ENCODE results near the gene CCR5. TPM values are rescaled to one million over a fixed set of nuclear protein-coding genes. Genes with fewer than 3 reads are reported as not detected.

CCR5 gene
- total RNA-seq, 8 experiments from 2014 or later: 0.09 to 0.81 (median 0.40) TPM; not detected in 4

GRCh38 chr3:46416811-46417510, 46.2 kb downstream of the CCR5 start:
- no peak for ATAC-seq (replicated peaks in 6 of 8)
- Histone ChIP-seq H3K4me1 (replicated peaks in 1 of 2) (peaks cover 0 to 5% of the 10 kb centered on the region in 2 donors), H3K4me3 (no peak overlapping the region), H3K27ac (no peak overlapping the region)
- 40 to 100% (median 80%) methylated on average over 1 to 7 of the region's 7 CpGs; no CpG with 5 or more reads in 2 of the 10 experiments for WGBS, 10 experiments
- in situ Hi-C loops (cut with MboI; ENCODE audit: low pct_unique_long_range_greater_than_20kb in 2 of 9, low sequenced_read_pairs in 9 of 9, unreplicated experiment in 9 of 9): no loop called here

- peaks cover 0 to 5% of the 10 kb centered on the region in 2 donors for H3K4me1 ChIP-seq (replicated peaks in 1 of 2)
- ATAC-seq (replicated peaks in 6 of 8): peak in 1 of 8 experiments; percentile 49
- 40 to 100% (median 92%) methylated on average over 1 to 5 of the region's 9 CpGs; no CpG with 5 or more reads in 1 of the 10 experiments for WGBS, 10 experiments
- no peak overlapping the region for H3K27ac ChIP-seq
- in situ Hi-C loops (cut with MboI; ENCODE audit: low pct_unique_long_range_greater_than_20kb in 2 of 9, low sequenced_read_pairs in 9 of 9, unreplicated experiment in 9 of 9): no loop called here
- no peak overlapping the region for H3K4me3 ChIP-seq
These were observed 47.3 kb downstream of the CCR5 start for GRCh38 chr3:46417841-46418611.

GRCh38 chr3:46419816-46420215, 49.1 kb downstream of the CCR5 start:
- ATAC-seq (replicated peaks in 6 of 8): no peak
- 90 to 100% (median 93%) methylated on average over 3 to 4 of the region's 4 CpGs; no CpG with 5 or more reads in 7 of the 10 experiments for WGBS, 10 experiments
- in situ Hi-C loops (cut with MboI; ENCODE audit: low pct_unique_long_range_greater_than_20kb in 2 of 9, low sequenced_read_pairs in 9 of 9, unreplicated experiment in 9 of 9): no loop called here
- H3K27ac ChIP-seq: no peak overlapping the region
- no peak overlapping the region for H3K4me3 ChIP-seq
- H3K4me1 ChIP-seq (replicated peaks in 1 of 2): peaks cover 0 to 5% of the 10 kb centered on the region in 2 donors

- in situ Hi-C loops (cut with MboI; ENCODE audit: low pct_unique_long_range_greater_than_20kb in 2 of 9, low sequenced_read_pairs in 9 of 9, unreplicated experiment in 9 of 9): no loop called here
- H3K27ac ChIP-seq: no peak overlapping the region
- peaks cover 0 to 5% of the 10 kb centered on the region in 2 donors for H3K4me1 ChIP-seq (replicated peaks in 1 of 2)
- ATAC-seq (replicated peaks in 6 of 8): no peak
- 0 to 80% (median 43%) methylated on average over 1 to 2 of the region's 2 CpGs; no CpG with 5 or more reads in 5 of the 10 experiments for WGBS, 10 experiments
- H3K4me3 ChIP-seq: no peak overlapping the region
These were observed 50.2 kb downstream of the CCR5 start for GRCh38 chr3:46420931-46421330.

GRCh38 chr3:46422617-46423016, 51.9 kb downstream of the CCR5 start:
- H3K27ac ChIP-seq: no peak overlapping the region
- WGBS, 10 experiments: 53 to 100% (median 83%) methylated on average over 1 to 4 of the region's 6 CpGs; no CpG with 5 or more reads in 4 of the 10 experiments
- peak; percentile 70 to 99 (median 80) for ATAC-seq (replicated peaks in 6 of 8)
- in situ Hi-C loops (cut with MboI; ENCODE audit: low pct_unique_long_range_greater_than_20kb in 2 of 9, low sequenced_read_pairs in 9 of 9, unreplicated experiment in 9 of 9): no loop called here
- no peak overlapping the region for H3K4me3 ChIP-seq
- H3K4me1 ChIP-seq (replicated peaks in 1 of 2): no peaks in the 10 kb centered on the region

GRCh38 chr3:46423588-46423987, 52.8 kb downstream of the CCR5 start:
- no peak overlapping the region for H3K27ac ChIP-seq
- in situ Hi-C loops (cut with MboI; ENCODE audit: low pct_unique_long_range_greater_than_20kb in 2 of 9, low sequenced_read_pairs in 9 of 9, unreplicated experiment in 9 of 9): no loop called here
- 8 to 100% (median 71%) methylated on average over 1 to 5 of the region's 5 CpGs; no CpG with 5 or more reads in 2 of the 10 experiments for WGBS, 10 experiments

More at GRCh38 chr3:46423588-46423987, 52.8 kb downstream of the CCR5 start:
- Histone ChIP-seq H3K4me1 (replicated peaks in 1 of 2) (no peaks in the 10 kb centered on the region), H3K4me3 (no peak overlapping the region)
- ATAC-seq (replicated peaks in 6 of 8): peak in 1 of 8 experiments; percentile 20

Other genes with a start within 250 kb of the CCR5 start
- under 1 TPM in 4 of 8 experiments, not detected in 4; 0.04 to 0.33 (median 0.07) TPM for gene CCR1, start 162.6 kb upstream of the CCR5 start, total RNA-seq
- under 1 TPM in 4 of 8 experiments, not detected in 4; 0.25 to 0.57 (median 0.36) TPM for gene CCR3, start 128.5 kb upstream of the CCR5 start, total RNA-seq
- gene CCR2, start 16.8 kb upstream of the CCR5 start, total RNA-seq: under 1 TPM in 4 of 8 experiments, not detected in 4; 0.14 to 0.43 (median 0.23) TPM
- gene CCRL2, start 36.3 kb downstream of the CCR5 start, total RNA-seq: under 1 TPM in 5 of 8 experiments, not detected in 3; 0.13 to 0.77 (median 0.50) TPM
- gene LTF, start 94.0 kb downstream of the CCR5 start, total RNA-seq: 1 to 10 TPM in 4 of 8 experiments, under 1 TPM in 2, not detected in 2; 0.04 to 8.1 (median 1.5) TPM
- under 1 TPM in 1 of 8 experiments, not detected in 7; 0.28 TPM for gene RTP3, start 127.0 kb downstream of the CCR5 start, total RNA-seq
- gene LRRC2, start 195.4 kb downstream of the CCR5 start, total RNA-seq: 1 to 10 TPM in 3 of 8 experiments, under 1 TPM in 5; 0.05 to 3.7 (median 0.60) TPM
- under 1 TPM in 1 of 8 experiments, not detected in 7; 0.28 TPM for gene FAM240A, start 241.6 kb downstream of the CCR5 start, total RNA-seq

All from motor neuron (in vitro differentiated cells).